ENCODE results near the gene ADAMTSL5.
"Not testable (repeated sequence)": the region's sequence is repeated elsewhere in the genome, so short reads cannot be mapped to it uniquely, and the experiment has no call there.

ADAMTSL5 gene

DNA sequence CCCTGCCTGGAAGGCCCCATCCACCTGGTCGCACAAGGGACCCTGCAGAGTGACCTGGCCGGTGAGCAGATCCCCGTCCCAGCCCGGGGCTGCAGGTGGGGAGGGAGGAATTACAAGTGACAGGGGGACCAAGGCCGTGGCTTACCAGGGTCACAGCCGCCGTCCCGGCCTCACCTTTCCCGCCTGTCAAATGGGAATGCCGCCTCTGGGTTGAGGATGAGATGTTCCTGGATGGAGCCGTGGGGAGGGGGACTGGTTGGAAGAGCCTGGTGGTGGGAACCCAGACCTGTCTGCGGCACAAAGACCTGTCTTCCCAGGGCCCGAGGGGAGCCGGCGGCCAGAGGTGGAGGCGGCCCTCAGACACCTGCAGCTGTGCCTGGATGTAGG, 16.6 kb upstream of the ADAMTSL5 start:
- no peak for DNase-seq

GRCh38 chr19:1528596-1529429, 16.0 kb upstream of the ADAMTSL5 start:
- no peak for DNase-seq

DNA sequence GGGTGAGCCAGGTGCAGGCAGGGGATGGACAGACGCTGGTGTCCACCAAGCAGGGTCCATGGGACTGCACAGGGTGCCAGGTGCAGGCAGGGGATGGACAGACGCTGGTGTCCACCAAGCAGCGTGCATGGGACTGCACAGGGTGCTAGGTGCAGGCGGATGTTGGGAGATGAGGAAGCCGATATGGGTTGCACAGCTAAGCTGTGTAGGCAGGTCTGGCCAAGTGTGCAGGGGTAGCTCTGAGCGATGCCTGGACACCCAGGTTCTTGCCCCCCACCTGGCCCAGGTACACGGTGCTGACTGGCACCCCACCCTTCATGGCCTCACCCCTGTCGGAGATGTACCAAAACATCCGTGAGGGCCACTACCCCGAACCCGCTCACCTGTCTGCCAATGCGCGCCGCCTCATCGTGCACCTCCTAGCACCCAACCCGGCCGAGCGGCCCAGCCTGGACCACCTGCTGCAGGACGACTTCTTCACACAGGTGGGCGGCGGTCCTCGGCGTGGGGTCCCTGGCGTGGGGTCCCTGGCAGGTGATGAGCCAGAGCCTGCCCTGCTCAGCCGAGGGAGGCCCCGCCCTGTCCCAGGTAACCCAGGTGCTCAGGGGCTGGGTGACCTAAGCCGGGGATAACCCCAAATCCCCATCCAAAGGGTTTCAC, 15.0 kb upstream of the ADAMTSL5 start:
- DNase-seq = no peak

- DNase-seq = no peak
These were observed 14.3 kb upstream of the ADAMTSL5 start for GRCh38 chr19:1526979-1527649.

- DNase-seq = no peak
These were observed 13.4 kb upstream of the ADAMTSL5 start for GRCh38 chr19:1526066-1526778.

- DNase-seq = no peak
These were observed 12.5 kb upstream of the ADAMTSL5 start for GRCh38 chr19:1525343-1525742.

DNA sequence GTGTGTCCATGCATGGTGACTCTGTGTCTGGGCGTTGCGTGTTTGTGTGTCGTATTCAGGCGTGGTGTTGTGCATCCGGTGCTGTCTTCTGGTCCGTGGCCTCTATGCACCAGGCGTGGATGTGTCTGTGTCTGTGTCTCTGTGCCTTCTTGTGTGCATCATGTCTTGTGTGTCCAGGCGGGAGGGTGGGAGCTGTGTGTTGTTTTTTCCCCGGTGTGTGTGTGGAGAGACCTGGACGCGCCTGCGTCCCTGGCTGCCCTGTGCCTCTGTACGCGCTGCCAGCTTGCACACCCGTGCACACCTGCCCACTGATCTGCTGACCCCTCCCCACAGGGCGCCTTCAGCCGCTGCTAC, 12.1 kb upstream of the ADAMTSL5 start:
- no peak for DNase-seq

DNA sequence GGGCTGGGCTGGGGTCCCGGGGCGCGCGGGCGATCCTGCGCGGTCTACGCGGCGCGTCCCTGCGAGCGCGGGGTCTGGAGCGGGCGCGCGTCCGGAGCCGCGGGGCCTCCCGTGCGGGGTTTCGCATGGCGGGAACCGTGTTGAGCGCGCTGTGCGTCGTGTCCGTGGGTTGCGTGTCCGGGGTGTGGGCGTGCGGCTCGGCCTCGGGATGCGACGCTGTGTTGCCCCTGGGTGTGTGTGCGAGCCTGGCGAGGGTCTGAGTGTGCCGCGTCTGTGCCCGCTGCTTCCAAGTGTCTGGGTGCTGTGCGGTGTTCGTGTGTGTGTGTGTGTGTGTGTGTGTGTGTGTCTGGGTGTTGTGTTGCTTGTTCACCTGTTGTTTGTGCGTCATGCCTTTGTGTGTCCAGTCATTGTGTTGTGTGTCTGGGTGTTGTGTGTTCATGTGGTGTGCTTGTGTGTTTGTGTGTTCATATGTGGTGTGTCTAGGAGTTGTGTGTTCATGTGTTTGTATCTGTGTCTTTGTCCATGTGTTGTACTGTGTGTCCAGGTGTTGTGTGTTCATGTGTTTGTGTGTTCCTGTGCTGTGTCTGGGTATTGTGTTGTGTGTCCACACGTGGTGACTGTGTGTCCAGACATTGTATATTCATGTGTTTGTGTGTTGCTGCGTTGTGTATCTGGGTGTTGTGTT, 11.6 kb upstream of the ADAMTSL5 start:
- DNase-seq = no peak

GRCh38 chr19:1523412-1524286, 10.8 kb upstream of the ADAMTSL5 start, which contains the start of gene PLK5:
Gene PLK5, plus strand, starts transcription at chr19:1524077. Its CDS starts 2,920 bp downstream, at chr19:1526997.
- no peak for DNase-seq

DNA sequence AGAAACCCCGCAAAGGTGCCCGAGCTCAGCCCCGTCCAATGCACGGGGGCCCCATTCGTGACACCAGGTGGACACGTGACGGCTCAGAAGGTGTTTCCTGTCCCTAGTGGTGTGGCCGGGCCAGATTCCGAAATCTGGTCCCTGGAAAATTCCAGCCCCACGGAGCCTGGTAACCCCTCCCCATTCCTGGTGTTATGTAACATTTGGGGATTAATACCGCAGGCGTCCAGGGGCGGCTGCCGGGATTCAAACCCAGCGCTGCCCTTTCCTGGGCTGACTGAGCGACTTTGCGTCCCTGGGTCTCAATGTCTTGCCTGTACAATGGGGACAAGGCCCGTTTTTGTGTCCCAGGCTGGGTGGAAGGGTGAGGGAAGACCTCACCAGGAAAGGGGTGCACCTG, 10.0 kb upstream of the ADAMTSL5 start:
- DNase-seq = no peak

DNA sequence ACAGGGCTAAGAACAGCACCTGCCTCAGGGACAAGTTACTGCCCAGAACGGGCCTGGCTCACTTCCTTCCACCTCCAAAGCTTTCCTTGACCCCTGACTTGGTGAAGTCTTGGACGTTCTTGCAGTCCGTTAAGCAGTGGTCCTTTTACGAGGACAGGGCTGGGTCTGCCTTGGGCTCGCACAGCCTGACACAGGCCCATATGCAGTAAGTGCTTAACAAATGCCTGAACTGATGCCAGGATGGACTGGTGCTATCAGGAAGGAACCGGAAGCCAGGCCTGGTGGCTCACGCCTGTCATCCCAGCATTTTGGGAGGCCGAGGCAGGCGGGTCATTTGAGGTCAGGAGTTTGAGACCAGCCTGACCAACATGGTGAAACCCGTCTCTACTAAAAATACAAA, 9.2 kb upstream of the ADAMTSL5 start:
- no peak for DNase-seq

DNA sequence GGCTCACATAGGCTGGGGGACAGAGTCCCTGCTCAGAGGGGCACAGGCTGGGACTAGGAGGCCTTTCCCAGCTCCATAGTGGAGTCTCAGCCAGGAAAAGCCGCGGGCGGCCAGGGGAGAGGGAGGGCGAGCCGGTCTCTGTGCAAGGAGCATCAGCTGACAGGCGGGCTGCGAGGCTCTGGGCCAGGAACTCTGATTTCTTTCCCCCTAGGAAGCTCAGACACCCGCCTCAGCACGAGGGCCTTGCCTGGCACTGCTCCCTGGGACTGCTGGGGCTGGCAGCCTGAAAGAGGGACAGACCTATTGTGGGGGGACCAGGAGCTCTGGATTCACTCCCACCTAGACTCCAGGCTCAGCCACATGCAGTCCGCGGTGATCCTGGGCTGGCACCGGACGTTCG, 8.8 kb upstream of the ADAMTSL5 start:
- no peak for DNase-seq

GRCh38 chr19:1520203-1520780, 7.5 kb upstream of the ADAMTSL5 start:
- DNase-seq = no peak

DNA sequence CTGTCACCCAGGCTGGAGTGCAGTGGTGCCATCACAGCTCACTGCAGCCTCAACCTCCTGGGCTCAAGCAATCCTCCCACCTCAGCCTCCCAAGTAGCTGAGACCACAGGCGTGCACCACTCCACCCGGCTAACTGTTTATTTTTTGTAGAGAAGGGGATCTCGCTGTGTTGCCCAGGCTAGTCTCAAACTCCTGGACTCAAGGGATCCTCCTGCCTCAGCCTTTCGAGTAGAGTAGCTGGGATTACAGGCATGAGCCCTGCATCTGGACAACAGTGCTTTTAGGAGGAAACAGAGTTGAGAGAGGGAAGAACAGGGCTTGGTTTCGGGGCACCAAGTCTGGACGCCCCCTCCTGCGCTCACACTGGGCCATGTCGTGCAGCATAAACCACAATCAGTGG, 7.0 kb upstream of the ADAMTSL5 start:
- not testable (repeated sequence) for DNase-seq

- DNase-seq = no peak
These were observed 5.7 kb upstream of the ADAMTSL5 start for GRCh38 chr19:1518471-1518870.

DNA sequence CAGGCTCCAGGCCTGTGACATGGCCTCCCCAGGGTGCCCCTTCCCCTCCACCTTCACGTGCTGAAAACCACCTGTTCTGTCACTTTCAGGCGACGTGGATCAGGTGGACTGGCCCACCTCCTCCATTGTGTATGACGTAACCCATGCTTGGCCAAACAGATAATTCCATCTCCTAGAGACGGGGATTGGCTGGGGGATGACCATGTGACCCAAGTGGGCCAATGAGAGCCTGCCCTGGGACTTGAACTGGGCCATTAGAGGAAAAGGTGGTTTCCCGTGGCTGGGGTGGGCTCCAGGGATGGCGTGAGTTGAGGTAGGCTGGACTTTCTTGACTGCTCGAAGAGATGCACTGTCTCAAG, 3.6 kb upstream of the ADAMTSL5 start:
- DNase-seq = no peak

DNA sequence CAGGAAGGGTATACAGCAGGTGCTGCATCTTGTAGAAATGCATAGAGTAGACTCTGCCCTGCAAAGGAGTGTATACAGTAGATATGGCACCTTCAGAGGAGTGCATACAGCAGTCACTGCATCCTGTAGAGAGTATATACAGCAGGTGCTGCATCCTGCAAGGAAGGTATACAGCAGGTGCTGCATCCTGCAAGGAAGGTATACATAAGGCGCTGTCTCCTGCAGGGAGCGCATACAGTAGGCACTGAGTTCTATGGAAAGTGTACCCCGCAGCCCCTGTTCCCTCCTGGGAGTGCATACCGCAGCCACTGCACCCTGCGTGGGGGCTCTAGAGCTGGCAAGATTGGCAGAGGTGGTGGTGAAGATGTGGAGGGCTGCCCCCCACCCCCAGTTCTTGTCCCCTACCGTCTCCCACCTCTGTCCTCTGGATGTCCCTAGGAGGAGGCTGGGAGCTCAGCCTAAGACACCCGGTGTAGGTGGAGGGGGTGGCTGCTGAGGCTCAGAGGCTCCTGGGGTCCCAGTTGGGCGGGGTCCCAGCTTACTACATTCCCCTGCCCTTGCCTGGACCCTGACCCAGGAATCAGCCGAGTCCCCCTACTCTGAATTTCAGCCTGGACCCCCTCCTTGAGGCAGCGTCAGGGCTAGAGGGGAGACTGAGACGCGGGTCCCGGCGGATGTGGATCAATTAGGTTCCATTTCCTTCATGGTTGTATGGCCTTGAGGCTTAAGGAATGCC, 2.3 kb upstream of the ADAMTSL5 start:
- DNase-seq = no peak

DNA sequence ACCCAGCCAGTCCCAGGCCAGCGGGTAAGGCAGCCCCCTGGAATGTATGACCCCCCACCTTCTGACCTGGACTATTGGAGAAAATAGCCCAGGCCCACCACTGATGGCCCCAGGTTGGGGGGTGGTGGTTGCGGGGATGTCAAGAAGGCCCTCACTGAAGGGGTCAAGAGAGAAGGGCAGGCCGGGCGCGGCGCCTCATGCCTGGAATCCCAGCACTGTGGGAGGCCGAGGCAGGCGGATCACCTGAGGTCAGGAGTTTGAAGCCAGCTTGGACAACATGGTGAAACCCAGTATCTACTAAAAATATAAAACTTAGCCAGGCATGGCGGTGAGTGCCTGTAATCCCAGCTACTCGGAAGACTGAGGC, 1.5 kb upstream of the ADAMTSL5 start:
- DNase-seq = no peak

DNA sequence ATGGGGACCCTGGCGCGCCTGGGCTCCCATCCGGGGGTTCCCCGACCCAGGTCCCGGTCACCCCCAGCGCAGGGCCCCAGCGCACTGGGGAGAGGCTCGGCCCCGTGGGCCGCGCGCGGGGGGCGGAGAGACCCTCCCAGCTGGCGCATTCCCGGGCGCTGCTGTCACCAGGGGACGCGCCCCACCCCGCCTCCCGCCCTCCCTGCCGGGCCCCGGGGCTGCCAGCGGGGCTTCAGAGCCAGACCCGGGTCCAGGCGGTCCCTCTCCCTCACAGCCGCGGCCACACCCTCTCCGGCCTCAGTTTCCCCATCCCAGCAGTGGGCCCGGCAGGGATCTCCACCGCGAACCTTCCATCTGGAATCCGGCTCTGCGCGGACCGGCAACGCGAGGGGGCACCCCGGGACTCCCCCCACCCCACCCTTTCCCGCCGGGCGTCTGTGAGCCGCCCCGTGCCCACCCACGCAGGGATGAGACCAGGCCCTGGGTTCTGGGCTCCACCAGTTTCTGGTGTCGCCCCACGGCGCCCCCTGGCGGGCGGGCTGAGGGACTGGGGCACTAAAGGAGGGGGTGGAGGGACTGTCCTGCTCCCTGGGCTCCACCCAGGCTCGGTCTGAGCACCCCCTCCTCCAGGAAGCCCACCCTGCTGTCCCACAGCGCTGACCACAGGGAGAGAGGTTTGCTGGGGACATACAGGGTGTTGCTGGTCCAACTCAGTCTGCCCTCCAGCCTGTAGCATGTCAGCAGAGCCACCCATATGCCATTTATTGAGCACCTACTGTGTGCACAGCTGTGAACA, 878 bp upstream of the ADAMTSL5 start:
- peak; percentile 90 for DNase-seq
